GM18498 (cell line): Measurements from ENCODE around the gene TENM4.

Source experiments
- ATAC-seq: cut with Tn5 transposase; IDR thresholded peaks from one replicate; pipeline ENCODE4 v1.9.1; 2021; ENCODE audit warnings: mild to moderate bottlenecking, moderate library complexity; ENCODE audit not compliant: unreplicated experiment

TENM4 gene

DNA sequence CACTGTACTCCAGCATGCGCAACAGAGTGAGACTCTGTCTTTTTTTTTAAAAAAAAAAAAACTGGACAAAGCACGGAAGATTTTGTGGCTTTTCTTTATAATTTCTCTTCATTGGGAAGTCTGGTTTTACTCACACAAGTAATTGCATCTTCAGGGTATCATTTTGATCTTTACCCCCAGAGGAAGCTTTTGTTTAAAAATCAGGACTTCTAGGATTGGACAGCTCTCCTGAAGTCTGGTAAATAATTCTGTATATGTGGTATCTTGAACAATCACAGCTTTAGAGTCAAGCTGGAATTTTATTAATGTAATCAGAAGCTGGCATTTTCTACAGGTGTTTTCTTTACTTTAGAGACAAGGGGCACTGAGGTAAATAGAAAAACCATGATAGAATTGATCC is 658.1 kb downstream of the TENM4 start:
- no peak for ATAC-seq

- ATAC-seq = no peak
Observed at GRCh38 chr11:78780889-78781288, 659.9 kb downstream of the TENM4 start.

DNA sequence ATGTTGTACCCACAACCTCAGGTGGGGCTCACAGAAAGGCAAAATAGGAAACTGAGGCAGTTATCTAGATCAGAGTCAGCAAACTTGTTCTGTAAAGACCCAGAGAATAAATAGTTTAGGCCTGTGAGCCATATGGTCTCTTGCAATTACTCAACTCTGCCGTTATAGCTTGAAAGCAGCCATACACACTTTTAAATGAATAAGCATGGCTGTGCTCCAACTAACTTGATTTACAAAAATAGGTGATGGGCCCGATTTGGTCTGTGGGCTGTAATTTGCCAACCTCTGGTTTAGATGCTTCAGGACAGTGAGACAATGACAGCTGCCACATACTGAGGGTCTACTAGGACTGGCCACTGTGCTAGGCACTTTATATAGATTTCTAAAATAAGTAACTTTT is 667.3 kb downstream of the TENM4 start:
- ATAC-seq = no peak

DNA sequence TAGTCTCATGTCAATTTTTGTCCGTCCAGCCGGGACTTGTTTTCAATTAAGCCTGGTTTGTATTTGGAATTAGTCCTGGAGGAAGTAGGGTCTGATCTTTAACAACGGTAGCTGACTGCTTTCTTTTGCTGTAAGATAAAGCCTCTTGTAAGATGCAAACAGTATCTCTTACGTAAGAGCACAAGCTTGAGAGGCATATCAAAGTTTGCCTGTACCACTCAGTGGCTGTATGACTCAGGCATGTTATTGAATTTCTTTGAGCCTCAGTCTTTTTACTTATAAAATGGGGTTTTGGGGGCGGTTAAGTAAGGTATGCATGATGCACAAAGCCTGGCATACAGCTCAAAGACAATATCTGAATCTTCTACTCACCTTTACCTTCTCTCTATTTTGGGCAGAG is 667.8 kb downstream of the TENM4 start:
- no peak for ATAC-seq

GRCh38 chr11:78772186-78772585 is 668.6 kb downstream of the TENM4 start:
- no peak for ATAC-seq

- no peak for ATAC-seq
Observed at GRCh38 chr11:78770931-78771330, 669.9 kb downstream of the TENM4 start.

- ATAC-seq = no peak
Observed at GRCh38 chr11:78768971-78769370, 671.9 kb downstream of the TENM4 start.

GRCh38 chr11:78768345-78768744 is 672.5 kb downstream of the TENM4 start:
- ATAC-seq = no peak

- no peak for ATAC-seq
Observed at GRCh38 chr11:78767027-78767932, 673.5 kb downstream of the TENM4 start.

- ATAC-seq = no peak
Observed at GRCh38 chr11:78764946-78765345, 675.9 kb downstream of the TENM4 start.

DNA sequence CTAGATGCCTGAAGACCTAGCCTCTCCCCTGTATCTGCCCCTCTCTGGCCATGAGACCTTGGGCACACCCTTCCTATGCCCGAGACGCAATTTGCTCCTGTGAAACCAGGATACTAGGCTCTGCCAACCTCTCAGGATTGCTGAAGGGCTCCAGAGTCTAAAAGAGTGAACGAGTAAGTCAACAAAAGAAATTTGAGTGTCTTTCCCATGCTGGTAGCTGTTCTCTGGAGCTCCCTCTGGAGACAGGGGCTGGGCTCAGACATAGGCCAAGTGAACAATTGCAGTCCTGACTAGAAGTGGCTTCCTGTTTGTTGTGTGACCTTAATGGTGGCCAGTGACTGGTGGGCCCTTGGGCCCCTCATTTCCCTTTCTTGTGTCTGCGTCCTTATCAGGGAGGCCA is 677.2 kb downstream of the TENM4 start:
- no peak for ATAC-seq

DNA sequence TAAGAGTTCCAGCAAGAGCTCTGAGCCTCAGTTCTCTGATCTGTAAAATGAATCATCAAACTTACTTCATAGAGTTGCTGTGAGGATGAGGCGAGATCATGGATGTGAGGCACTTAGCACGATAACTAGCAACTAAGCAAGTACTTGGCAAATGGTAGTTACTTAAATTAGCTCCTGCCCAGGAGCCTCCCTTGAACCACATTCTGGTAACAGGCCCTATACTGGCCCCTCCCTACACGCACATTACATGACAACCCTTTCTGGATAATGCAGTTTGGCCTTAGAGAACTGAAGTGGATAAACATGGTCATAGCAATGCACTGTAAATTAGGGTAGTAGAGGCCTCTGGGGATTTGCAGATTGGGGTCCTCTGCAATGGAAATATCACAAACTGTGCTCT is 678.7 kb downstream of the TENM4 start:
- no peak for ATAC-seq

DNA sequence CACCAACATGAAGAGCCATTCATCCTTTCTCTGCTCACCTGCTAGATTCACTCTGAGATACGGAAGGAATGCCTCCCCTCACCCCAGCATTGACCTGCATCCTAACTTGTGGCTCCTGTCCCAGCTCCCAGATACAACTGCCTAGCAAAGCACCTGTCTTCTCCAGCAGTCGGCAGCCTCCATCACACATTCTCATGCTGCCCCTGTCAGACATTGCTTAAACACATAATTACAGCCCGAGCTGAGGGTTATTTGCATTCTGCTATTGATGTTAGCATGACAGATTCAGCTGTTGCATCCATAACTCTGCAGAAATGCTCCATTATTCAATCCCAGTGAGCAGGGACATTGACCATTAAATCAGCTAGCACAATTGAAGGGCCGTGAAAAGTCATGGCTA is 681.8 kb downstream of the TENM4 start:
- no peak for ATAC-seq

DNA sequence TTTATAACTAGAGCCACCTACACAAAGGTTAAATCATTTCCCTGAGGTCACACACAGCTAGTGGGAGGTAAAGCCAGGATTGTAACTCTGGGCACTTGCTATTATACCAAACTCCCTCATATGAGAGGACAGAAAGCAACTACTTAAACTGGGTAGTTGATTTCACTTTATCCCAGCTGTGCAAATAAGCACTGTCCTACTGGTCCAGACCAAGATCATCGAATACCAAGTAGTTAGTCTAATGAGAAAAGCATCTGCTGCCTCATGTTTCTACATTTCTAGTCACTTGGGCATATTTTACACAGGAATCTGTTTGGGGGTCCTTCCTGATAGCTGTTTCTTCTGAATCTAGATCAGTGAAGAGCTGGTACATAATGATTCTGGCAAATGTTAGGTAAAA is 687.5 kb downstream of the TENM4 start:
- no peak for ATAC-seq

DNA sequence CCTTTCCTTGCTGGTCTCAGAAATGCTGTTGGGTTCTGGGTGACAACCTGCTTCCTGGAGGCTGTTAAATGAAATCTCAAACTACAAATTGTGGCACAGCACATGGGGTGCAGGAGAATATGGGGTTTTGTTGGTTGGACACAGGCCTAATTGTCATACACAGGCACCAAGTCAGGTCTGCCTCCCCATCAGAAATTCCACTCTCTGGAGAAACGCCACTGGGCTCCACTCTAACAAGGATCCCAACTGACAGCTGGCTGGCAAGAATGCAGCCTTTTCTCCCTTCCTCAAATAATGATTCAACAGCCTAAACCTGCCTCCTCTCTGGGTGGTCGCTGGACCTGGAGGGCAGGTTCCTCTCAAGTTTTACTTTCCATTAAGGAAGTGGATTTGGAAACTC is 688.3 kb downstream of the TENM4 start:
- ATAC-seq = no peak

DNA sequence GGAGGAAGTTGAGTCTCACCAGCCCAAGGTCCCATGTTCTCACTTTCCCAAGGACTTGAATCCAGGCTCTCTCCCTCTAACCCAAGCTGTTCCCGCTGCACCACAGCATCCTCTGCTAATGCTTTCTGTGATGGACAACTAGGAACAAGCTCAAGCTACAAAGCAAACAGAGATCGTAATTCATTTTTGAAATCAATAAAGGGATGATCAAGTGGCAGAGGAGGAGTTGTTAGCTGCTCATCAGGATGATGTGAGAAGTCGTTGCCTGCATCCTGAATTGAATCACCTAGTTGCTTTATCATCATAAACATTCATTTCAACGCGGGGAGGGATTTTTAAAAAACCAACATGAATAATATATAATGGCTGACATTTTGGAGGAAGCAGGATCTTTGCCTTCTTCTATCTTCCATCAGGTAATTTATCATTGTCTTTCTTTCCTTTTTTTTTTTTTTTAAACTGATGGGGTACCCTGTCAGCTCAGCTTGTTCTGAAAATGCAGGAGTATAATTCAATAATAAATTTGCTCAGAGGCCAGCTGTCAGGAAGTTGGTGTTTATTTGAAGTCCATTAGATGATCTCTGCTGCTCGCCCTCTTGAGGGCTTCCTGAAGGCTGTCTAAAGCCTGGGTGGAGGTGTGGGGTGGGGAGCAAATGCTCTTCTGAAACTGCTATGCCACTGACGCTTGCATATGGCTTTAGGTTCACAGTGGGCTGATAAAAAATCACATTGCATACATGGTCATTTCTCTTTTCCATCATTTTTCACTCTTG is 691.7 kb downstream of the TENM4 start:
- no peak for ATAC-seq

GRCh38 chr11:78744949-78745348 is 695.9 kb downstream of the TENM4 start:
- ATAC-seq = no peak

DNA sequence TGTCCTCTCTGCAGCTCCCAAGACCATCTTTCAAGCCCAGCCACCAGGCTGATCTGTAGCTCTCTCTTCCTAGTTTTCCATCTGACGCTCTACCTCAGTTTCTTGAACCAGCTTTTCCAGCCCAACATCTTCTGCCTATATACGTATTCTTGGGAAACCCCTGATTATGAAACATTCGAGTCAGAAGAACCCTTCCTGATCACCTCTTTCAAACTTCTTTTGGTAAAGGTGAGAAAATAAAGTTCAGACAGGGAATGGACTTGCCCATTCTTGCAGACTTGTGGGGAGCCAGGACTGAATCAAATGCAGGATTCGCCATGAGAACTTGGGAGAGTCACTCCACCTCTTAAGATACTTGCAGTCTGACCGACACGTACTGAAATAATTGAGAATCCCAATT is 696.6 kb downstream of the TENM4 start:
- no peak for ATAC-seq

GRCh38 chr11:78742430-78742829 is 698.4 kb downstream of the TENM4 start:
- ATAC-seq = no peak

- ATAC-seq = no peak
Observed at GRCh38 chr11:78741741-78742140, 699.1 kb downstream of the TENM4 start.

DNA sequence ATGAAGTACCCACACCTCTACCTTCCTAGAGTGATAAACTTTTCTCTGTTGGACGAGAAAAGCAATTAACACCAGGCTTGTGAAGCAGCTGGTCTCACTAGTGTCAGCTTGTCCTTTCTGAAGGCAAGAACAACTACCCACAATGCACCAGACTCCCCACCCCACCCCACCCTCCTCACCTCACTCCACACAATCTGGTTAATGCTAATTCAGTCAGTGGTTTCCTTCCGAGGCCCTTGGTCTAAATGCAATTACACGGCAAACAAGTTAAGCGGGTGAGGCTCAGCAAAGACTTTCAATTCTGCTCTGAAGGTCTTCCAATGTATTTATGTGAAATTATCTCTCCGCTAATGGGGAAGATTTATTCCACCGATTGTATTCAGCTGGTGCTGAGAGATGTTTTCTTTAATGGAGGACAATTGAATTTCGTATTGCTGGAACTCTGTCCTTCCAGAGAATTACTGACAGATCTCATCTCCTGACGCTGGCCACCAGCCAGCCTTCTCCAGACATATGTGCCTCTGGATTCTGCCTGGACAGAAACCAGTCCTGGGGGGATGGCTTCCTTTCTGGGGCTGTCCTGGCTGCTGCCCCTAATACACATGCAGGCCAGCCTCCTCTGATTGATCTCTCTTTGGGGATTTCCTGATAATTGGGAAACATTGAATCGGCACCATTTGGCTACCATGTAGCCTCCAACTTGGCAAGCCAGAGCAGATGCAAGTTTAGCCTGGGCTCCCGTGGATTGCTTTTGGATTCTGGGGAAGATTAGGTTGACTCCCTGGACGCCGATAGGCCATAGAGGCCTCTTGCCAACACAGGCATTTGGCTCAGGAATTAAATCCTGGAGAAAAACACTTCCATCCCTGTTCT is 700.4 kb downstream of the TENM4 start:
- no peak for ATAC-seq
